Measurements from ENCODE around the gene SPOCD1.
A peak's percentile ranks its signal among the peaks of the same experiment; 100 is the strongest.

Gene SPOCD1

DNA sequence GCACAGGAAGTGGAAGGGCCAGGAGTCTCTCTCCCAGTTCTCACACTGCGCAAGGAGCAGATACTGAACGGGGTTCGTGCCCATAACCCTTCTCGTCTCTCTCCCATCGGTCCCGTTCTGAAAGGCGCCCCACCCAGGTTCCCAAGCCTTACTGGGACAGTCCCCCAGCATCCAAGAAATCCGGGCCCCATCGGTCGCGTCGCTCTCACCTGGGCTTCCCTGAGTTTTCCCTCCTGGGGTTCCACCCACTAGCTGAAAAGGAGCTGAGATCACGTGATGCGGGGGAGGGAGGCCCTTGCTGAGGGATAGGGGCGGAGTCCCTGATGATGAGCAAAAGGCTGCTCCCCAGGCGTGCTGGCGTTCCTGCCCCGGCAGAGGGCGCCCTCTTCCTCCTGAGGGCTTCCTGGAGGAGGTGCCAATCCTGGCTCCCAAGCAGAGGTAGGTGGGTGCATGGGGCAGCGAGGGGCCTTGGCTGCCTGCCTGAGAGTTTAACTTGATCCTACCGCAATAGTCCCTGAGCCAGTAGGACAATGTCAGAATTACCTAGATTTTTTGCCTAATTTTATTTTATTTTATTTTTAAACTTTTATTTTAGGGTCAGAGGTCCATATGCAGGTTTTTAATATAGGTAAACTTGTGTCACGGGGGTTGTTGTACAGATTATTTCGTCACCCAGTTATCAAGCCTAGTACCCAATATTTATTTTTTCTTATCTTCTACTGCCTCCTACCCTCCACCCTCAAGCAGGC lies at the start of gene SPOCD1:
SPOCD1 (minus strand) TSS at position 271 of the 749 bp plus-strand sequence. CDS start 689 bp downstream, outside the sequence.
- DNase-seq (ENCODE audit: low read depth) = peak; percentile 74

GRCh38 chr1:31862071-31862470 lies 46.2 kb upstream of the SPOCD1 start:
- DNase-seq (ENCODE audit: low read depth) = no peak

- no peak for DNase-seq (ENCODE audit: low read depth)
These were observed 45.5 kb upstream of the SPOCD1 start for GRCh38 chr1:31861346-31861745.

DNA sequence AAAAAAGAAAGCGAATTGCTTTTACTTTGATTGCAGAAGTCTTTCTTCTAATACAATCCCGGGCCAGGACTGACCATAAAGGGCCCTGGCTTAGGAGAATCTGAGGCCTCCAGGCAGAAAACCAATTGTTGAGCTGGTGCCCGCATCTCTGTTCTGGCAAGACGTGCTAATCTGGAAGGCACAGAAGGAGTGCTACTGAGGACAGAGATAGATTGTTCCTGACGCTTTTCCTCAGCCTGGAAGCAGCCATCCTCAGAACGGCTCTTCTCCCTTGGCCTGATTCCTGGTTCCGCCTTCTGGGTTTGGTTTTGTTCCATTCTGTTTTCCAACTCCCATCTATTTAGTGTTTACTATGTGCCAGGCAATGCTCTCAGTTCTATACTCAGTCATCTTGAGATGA lies 44.8 kb upstream of the SPOCD1 start:
- DNase-seq (ENCODE audit: low read depth) = no peak

- no peak for DNase-seq (ENCODE audit: low read depth)
These were observed 43.9 kb upstream of the SPOCD1 start for GRCh38 chr1:31859719-31860118.

DNA sequence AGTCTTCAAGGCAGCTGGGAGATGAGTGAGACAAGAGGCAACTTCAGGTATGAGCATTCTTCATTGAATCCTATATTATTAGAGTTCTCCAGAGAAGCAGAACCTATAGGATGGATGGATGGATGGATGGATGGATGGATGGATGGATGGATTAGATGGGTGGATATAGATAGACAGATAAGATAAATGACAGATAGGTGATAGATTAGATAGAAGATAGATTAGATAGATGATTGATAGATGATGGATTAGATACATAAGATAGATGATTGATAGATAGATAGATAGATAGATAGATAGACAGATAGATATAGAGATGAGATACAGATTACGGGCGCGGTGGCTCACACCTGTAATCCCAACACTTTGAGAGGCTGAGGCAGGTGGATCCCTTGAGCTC lies 43.2 kb upstream of the SPOCD1 start:
- no peak for DNase-seq (ENCODE audit: low read depth)

- DNase-seq (ENCODE audit: low read depth) = no peak
These were observed 42.0 kb upstream of the SPOCD1 start for GRCh38 chr1:31857863-31858262.

- no peak for DNase-seq (ENCODE audit: low read depth)
These were observed 40.3 kb upstream of the SPOCD1 start for GRCh38 chr1:31856140-31856539.

DNA sequence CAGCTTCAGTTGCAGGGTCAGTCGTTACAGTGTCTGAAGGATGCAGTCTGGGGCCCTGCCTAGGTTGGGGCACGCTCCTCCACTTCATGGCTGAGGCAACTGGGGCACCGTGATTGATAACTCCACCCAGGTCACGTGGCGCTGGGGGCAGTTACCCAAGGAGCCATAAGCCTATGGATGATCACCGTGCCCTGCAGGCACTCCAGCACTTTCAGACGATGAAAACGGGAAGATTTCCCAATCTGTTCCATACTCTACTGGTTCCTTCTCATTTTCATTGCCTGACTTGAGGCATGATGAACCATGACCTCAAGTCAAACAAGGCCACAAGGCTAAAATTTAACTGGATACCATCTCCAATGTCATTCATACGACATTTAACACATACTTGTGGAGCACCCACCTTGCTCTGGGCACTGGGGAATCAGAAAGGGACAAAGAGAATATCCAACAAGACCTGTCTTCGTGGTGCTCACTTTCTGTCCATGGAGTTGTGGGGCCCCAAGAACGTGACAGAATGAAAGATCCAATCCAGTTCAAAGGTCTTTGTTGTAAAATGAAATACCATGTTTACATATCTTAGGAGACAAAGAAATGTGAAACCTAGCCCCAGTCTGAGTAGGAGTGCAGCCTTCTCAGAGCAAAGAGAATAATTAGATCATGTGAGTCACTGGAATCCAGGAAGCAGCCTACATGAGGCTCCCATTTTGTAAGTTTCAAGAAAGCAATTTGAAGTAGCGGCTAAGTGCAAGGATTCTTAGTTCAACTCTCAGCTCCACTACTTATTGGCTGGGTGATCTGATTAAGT lies 39.4 kb upstream of the SPOCD1 start:
- no peak for DNase-seq (ENCODE audit: low read depth)

DNA sequence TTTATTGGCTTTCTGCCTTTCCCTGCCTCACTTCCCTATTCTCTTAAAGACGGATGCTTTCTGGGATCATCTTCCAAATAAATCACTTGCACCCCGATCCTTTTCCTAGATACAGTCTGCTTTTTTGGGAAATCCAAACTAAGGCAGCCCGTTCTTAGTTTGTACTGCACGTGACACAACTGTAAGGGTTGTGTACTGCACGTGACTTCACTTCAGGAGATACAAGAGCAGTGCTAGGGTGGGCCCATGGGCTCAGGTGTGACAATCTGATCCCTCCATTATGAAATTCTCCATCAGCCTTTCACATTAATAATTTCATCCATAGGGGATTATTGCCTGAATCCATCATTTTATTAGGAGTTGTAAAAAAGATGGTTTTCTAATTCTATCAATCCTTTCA lies 33.8 kb upstream of the SPOCD1 start:
- no peak for DNase-seq (ENCODE audit: low read depth)

DNA sequence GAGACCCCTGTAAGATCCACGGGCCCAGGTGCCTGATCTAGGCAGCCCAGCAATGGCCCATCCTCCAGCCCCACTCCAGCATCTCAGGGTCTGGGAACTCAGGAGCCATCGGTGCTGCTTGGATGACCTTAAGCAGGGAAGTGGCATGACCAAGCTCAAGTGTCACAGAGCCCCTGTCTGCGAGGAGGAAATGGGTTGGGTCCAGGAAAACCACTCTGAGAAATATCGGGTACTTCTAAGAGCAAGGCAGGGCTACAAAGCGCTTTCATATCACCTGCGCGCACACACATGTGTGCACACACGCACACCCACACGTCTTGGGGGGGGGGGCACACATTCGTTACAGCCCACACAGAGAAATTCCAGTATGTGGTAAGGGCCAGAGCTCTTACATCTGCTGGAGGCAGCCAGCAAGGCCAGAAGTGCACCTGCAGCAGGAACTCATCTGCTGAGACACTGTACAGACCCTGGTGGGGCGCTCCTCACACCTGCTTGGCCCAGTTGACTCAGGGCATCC lies 32.6 kb upstream of the SPOCD1 start:
- DNase-seq (ENCODE audit: low read depth) = peak; percentile 13

GRCh38 chr1:31846484-31846883 lies 30.7 kb upstream of the SPOCD1 start:
- DNase-seq (ENCODE audit: low read depth) = no peak

- DNase-seq (ENCODE audit: low read depth) = no peak
These were observed 27.7 kb upstream of the SPOCD1 start for GRCh38 chr1:31843506-31843905.

- DNase-seq (ENCODE audit: low read depth) = no peak
These were observed 24.0 kb upstream of the SPOCD1 start for GRCh38 chr1:31839662-31840343.

DNA sequence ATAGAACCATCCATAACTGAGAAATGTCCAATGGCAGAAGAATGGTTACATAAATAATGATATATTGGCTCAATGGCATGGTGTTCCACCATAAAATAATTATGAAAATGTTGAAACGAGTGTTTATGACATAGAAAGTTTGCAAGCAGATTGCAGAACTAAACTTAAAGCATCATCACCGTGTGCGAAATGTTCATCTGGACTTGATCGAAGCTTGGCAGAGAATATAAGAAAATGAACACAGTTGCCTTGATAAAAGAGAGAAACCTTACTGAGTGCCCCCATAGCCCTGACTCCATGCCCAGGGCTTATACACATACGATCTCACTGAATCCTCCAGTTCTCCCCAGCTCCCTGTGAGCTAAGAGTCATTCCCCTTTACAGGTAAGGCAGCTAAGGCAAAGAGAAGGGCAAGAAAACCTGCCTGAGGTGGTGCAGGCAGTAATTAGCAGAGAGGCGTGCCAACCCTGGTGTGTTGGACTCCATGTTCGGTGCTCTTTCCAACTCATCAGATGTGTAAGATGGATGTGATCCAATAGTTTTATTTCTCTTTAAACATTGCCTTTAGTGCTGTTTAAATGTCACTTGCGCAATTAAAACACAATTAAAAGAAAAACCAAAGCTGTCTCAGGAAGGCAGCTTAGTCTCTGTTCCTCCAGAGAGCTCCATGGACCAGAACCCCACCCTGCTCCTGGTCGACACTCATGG lies 21.8 kb upstream of the SPOCD1 start:
- no peak for DNase-seq (ENCODE audit: low read depth)

- DNase-seq (ENCODE audit: low read depth) = no peak
These were observed 20.8 kb upstream of the SPOCD1 start for GRCh38 chr1:31836638-31837037.

DNA sequence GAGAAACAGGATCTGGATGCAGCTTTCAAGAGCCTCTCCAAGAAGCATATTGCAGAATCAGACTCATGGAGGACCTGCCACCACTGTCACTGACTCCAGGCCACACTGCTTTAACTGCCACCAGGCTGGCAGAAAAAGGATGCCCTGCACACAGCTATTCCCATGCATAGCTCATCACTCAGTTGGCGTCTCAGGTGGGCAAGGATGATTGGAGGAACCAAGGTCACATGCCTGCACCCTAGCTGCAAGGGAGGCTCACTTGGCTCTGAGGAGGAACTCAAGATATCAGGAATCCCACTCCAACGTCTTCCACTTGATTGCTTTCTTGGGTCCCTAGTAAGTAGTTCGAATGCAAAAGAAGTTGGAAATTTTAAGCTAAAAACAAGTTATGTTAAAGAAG lies 19.6 kb upstream of the SPOCD1 start:
- no peak for DNase-seq (ENCODE audit: low read depth)

DNA sequence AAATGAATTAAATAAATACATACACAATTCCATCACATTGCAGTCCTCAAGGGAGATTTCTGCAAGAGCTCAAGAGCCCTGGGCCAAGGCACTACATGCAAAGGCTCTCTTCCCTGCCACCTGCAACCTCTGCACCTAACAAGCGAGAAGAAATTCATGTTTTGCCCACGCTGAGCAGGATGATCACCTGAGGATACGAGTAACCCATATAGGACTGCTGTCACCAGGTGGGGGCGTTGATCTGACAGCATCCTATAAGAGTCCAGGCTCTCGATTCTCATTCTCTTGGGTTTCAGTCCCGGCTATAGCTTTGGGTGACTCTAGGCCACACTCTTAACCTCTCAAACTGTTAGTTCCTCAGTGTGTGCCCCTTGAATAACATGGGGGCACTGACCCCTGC lies 18.7 kb upstream of the SPOCD1 start:
- no peak for DNase-seq (ENCODE audit: low read depth)

GRCh38 chr1:31831397-31832378 lies 15.9 kb upstream of the SPOCD1 start:
- DNase-seq (ENCODE audit: low read depth) = no peak

GRCh38 chr1:31830511-31830910 lies 14.7 kb upstream of the SPOCD1 start:
- no peak for DNase-seq (ENCODE audit: low read depth)

GRCh38 chr1:31830065-31830464 lies 14.2 kb upstream of the SPOCD1 start:
- DNase-seq (ENCODE audit: low read depth) = no peak

Measured in activated T-cell treated with anti-CD3 and anti-CD28 coated beads for 1 hour (primary cell).